Aorta (tissue), 5 donors: ENCODE data around the gene MPV17L. TPM values are rescaled to one million over a fixed set of nuclear protein-coding genes. Genes with fewer than 3 reads are reported as not detected.
"Not testable (repeated sequence)": the region's sequence is repeated elsewhere in the genome, so short reads cannot be mapped to it uniquely, and the experiment has no call there.

Experiments
- ATAC-seq: fragments of 200-7000 bp; cut with Tn5 transposase; one replicate; pipeline ENCODE4 v1.9.1; 2022; ENCODE audit warnings: moderate library complexity; ENCODE audit not compliant: low FRiP score
- DNase-seq, 2 donors: peaks; one replicate each; pipeline ENCODE4 v3.0.0-alpha.2; 2020
- H3K27ac ChIP-seq, 2 donors: one replicate each; pipeline ENCODE4 v1.5.1; 2013; ENCODE audit warnings: low read length in 2 of 2, mild to moderate bottlenecking in 2 of 2, moderate library complexity in 2 of 2, control low read depth in 1 of 2, inconsistent platforms in 1 of 2, low read depth in 1 of 2
- H3K27me3 ChIP-seq, 2 donors: one replicate each; pipeline ENCODE4 v1.6.1; 2013; ENCODE audit warnings: control low read depth in 1 of 2, low read length in 1 of 2, mild to moderate bottlenecking in 1 of 2, moderate library complexity in 1 of 2; ENCODE audit not compliant: insufficient read depth in 2 of 2, control insufficient read depth in 1 of 2
- H3K36me3 ChIP-seq, 2 donors: one replicate each; pipeline ENCODE4 v1.6.1; 2013; ENCODE audit warnings: control low read depth in 1 of 2, low read length in 1 of 2, mild to moderate bottlenecking in 1 of 2; ENCODE audit not compliant: insufficient read depth in 2 of 2, control insufficient read depth in 1 of 2
- H3K4me1 ChIP-seq, 2 donors: one replicate each; pipeline ENCODE4 v1.6.1; 2013; ENCODE audit warnings: low read length in 2 of 2, control low read depth in 1 of 2, mild to moderate bottlenecking in 1 of 2, moderate library complexity in 1 of 2; ENCODE audit not compliant: insufficient read depth in 2 of 2, control insufficient read depth in 1 of 2
- H3K4me3 ChIP-seq, 2 donors: one replicate each; pipeline ENCODE4 v1.5.1; 2013; ENCODE audit warnings: low read length in 2 of 2, control low read depth in 1 of 2, mild to moderate bottlenecking in 1 of 2
- H3K9me3 ChIP-seq: one replicate; pipeline ENCODE4 v1.6.1; 2013; ENCODE audit warnings: mild to moderate bottlenecking, low read length; ENCODE audit not compliant: control insufficient read depth
- WGBS, 2 donors: extraction: QIAGEN DNeasy Blood & Tissue Kit; methylation state at CpG; one replicate each; pipeline ENCODE4 v1.1.7; 2013; 5-methylcytosine and 5-hydroxymethylcytosine counted together
- intact Hi-C, 2 donors: fragments of 100-400 bp; cut with DNase I; formaldehyde crosslinking; loops; one replicate each; pipeline versions ENCODE4 v1.14.2 to v1.15.0; 2022
- polyA plus RNA-seq, 2 donors: library from polyadenylated mRNA; stranded (reverse); fragments of 200-250 nt; gene quantifications; one replicate each; pipeline ENCODE4 v1.2.3, GENCODE V29; 2013
- total RNA-seq, 2 donors: library from RNA; stranded (reverse); fragmentation: NEBNext Ultra II Directional; extraction: Animal tissue kit (Norgen Biotek cat#: 25700); gene quantifications; one replicate each; pipeline ENCODE4 v1.2.1, GENCODE V29; 2021
- donor health status: healthy with polysubstance abuse.
- donor health status: Bipolar disorder and iron deficiency.
- donor health status: DM: no; HTN: no; CAD: no.
- donor health status: DM: no; HTN: no; CAD: no.
- donor health status: DM: yes; HTN: yes; CAD: no.

MPV17L gene
- total and polyA plus RNA-seq, 4 donors = 2.1 to 5.6 (median 3.2) TPM

DNA sequence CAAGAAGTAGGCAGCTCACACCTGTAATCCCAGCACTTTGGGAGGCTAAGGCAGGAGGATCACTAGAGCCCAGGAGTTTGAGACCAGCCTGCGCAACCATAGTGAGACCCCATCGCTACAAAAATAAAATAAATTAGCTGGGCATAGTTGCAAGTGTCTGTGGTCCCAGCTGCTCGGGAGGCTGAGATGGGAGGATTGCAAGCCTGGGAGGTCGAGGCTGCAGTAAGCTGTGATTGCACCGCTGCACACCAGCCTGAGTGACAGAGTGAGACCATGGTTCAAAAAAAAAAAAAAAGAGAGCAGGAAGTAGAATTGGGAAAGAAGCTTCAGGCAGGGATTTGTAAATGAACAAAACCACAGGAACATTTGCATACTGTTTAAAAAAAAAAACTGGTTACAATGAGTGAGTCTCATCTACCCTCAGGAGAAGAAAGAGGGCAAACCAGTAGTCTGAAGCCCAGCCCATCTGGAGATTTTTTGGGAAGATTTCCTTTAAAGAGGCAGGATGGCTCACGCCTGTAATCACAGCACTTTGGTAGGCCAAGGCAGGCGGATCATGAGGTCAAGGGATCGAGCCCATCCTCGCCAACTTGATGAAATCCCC is 7.9 kb downstream of the MPV17L start:
- DNase-seq = no peak
- H3K27me3 ChIP-seq = no peaks in the 10 kb centered on the region

DNA sequence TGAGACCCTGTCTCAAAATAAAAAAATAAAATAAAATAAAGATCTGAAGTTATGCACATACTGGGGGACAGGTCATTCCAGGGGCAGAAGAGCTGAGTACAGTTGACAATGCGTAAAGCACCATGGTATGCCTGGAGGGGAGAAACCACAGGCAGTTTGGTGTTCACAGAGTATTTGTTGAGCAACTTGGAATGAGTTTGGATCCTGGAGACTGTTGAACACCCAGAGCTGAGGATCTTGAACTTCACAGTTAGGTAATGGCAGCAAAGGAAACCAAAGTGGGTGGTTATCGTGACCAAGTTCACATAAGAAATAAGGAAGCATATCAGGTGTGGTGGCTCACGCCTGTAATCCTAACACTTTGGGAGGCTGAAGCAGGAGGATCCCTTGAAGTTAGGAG is 8.5 kb downstream of the MPV17L start:
- H3K4me3 ChIP-seq, H3K36me3 ChIP-seq, H3K4me1 ChIP-seq, H3K9me3 ChIP-seq, intact Hi-C loops, H3K27me3 ChIP-seq, ATAC-seq, H3K27ac ChIP-seq, DNase-seq: not testable (repeated sequence)
- WGBS, 2 donors = 96 to 98% methylated on average over 3 of the region's 3 CpGs

More for the DNA sequence above, 7.9 kb downstream of the MPV17L start:
- no peak overlapping the region for H3K4me3 ChIP-seq
- WGBS, 2 donors = 97 to 98% methylated on average over 9 of the region's 9 CpGs
- H3K36me3 ChIP-seq = no peaks in the 10 kb centered on the region
- no peak overlapping the region for H3K27ac ChIP-seq
- no peaks in the 10 kb centered on the region for H3K4me1 ChIP-seq
- no peaks in the 10 kb centered on the region for H3K9me3 ChIP-seq
- no peak for ATAC-seq
- intact Hi-C loops = no loop called here

DNA sequence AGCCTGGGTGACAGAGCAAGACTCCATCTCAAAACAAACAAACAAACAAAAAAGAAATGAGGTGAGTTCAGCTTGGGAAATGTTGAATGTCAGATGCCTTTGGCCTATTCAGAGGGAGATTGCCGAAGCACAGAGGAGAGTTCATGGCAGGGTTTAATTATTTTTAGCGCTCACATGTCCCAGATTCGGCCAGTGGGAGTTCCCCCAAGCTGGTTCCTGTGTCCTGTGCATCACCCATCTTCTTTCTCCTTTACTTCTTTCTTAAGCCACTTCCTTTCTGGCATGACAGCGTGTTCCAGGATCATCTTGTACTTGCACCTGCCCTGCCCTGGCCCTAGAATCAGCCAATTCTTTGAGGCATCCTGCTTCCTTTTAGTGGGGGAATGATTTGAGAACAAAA is 9.2 kb downstream of the MPV17L start:
- ATAC-seq = no peak

DNA sequence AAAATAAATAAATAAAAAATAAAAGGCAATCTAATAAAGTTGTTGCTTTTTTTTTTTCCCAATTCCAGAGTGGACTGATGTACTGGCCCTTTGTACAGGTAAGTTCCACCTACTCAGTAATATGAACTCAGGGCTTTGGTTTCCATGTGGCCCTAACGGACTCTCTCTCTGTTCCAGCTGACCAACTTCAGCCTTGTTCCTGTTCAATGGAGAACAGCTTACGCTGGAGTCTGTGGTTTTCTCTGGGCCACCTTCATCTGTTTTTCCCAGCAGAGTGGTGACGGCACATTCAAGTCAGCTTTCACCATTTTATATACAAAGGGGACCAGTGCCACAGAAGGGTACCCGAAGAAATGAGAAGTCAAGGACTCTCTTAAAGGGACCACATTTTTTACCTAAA is 12.2 kb downstream of the MPV17L start:
- H3K4me1 ChIP-seq, DNase-seq, H3K27me3 ChIP-seq, ATAC-seq, intact Hi-C loops, H3K9me3 ChIP-seq, H3K27ac ChIP-seq, H3K4me3 ChIP-seq, H3K36me3 ChIP-seq: not testable (repeated sequence)
- 77 to 84% methylated on average over 4 of the region's 4 CpGs for WGBS, 2 donors

More for the DNA sequence above, 9.2 kb downstream of the MPV17L start:
- H3K4me1 ChIP-seq = no peaks in the 10 kb centered on the region
- H3K36me3 ChIP-seq = no peaks in the 10 kb centered on the region
- 72 to 88% methylated on average over 4 of the region's 4 CpGs for WGBS, 2 donors
- no peak overlapping the region for H3K4me3 ChIP-seq
- H3K27me3 ChIP-seq = no peaks in the 10 kb centered on the region
- intact Hi-C loops = no loop called here
- no peaks in the 10 kb centered on the region for H3K9me3 ChIP-seq
- no peak for DNase-seq
- H3K27ac ChIP-seq = no peak overlapping the region

- 95 to 97% methylated on average over 6 of the region's 6 CpGs for WGBS, 2 donors
- ATAC-seq, H3K27me3 ChIP-seq, H3K9me3 ChIP-seq, intact Hi-C loops, DNase-seq, H3K27ac ChIP-seq, H3K4me1 ChIP-seq, H3K36me3 ChIP-seq, H3K4me3 ChIP-seq: not testable (repeated sequence)
These were observed 13.9 kb downstream of the MPV17L start for GRCh38 chr16:15409476-15409875.

DNA sequence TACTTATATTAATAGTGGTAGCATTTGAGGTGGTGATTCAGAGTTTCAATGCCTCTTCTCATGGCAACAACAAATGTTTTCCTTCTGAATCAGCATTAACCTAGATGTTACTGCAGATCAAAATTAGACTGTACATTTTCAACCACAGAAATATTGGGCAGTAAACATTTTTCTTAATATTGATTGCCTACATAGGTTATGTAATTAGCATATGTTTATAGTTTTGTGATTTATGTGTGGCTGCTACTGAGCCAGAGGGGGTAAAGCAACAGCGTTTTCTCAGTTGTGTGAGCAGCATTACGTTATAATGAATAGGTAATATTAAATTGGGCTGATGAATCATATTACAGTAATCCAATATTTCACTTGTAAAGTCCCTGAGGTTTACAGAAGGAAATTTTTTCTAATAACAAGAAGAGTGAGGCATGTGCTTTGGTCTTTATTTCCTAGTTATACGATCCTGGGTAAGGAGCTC is 20.0 kb downstream of the MPV17L start:
- intact Hi-C loops = no loop called here
- no peak for DNase-seq
- Histone ChIP-seq H3K4me3 (no peak overlapping the region), H3K9me3 (no peaks in the 10 kb centered on the region), H3K36me3 (no peaks in the 10 kb centered on the region), H3K27me3 (no peaks in the 10 kb centered on the region), H3K27ac (no peak overlapping the region), H3K4me1 (no peaks in the 10 kb centered on the region)
- no peak for ATAC-seq
- 62 to 66% methylated on average over 3 of the region's 3 CpGs for WGBS, 2 donors

- Histone ChIP-seq H3K4me1 (no peaks in the 10 kb centered on the region), H3K27me3 (no peaks in the 10 kb centered on the region), H3K9me3 (no peaks in the 10 kb centered on the region), H3K36me3 (no peaks in the 10 kb centered on the region), H3K4me3 (no peak overlapping the region), H3K27ac (no peak overlapping the region)
- ATAC-seq = no peak
- DNase-seq = no peak
- intact Hi-C loops = no loop called here
- WGBS, 2 donors = 92% methylated on average over 2 of the region's 2 CpGs
These were observed 21.6 kb downstream of the MPV17L start for GRCh38 chr16:15417197-15417596.

DNA sequence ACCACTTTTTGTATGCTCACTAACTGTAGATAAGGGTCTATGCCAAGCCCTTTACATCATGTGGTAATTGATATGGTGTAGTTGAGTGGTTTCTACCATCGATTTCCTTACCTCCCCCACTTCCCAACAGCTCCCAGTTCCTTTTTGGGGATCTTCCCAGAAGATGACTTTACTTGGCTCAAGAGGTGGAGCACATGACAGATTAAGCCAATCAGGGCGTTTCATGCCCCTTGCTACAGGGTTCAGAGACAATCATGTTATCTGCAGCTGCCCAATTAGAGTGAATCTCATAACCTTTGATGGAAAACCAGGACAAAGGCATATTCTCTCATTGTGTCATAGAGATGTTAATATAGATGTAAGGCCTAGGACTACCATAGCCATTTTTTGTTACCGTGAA is 22.7 kb downstream of the MPV17L start:
- H3K27me3 ChIP-seq = no peaks in the 10 kb centered on the region
- WGBS, 2 donors = 87 to 90% methylated on average over 3 of the region's 3 CpGs
- no peak overlapping the region for H3K27ac ChIP-seq
- no peaks in the 10 kb centered on the region for H3K4me1 ChIP-seq
- H3K36me3 ChIP-seq = no peaks in the 10 kb centered on the region
- DNase-seq = no peak
- intact Hi-C loops = no loop called here
- no peak overlapping the region for H3K4me3 ChIP-seq
- H3K9me3 ChIP-seq = no peaks in the 10 kb centered on the region
- ATAC-seq = no peak

GRCh38 chr16:15421696-15422095 is 26.1 kb downstream of the MPV17L start:
- intact Hi-C loops = loop anchor here in 1 of 2 donors (10.0 kb wide), 1 partner anchor 763 kb away; no protein-coding TSS in a partner anchor

More at GRCh38 chr16:15421696-15422095, 26.1 kb downstream of the MPV17L start:
- 79 to 86% methylated on average over 5 of the region's 5 CpGs for WGBS, 2 donors
- H3K4me3 ChIP-seq, H3K27me3 ChIP-seq, H3K4me1 ChIP-seq, H3K9me3 ChIP-seq, ATAC-seq, H3K27ac ChIP-seq, H3K36me3 ChIP-seq, DNase-seq: not testable (repeated sequence)
